Myocyte (in vitro differentiated cells): Measurements from ENCODE around the gene HEBP1. TPM values are rescaled to one million over a fixed set of nuclear protein-coding genes. Genes with fewer than 3 reads are reported as not detected.
"Not testable (repeated sequence)": the region's sequence is repeated elsewhere in the genome, so short reads cannot be mapped to it uniquely, and the experiment has no call there.

ENCODE experiments used
- DNase-seq: peaks from one replicate; pipeline ENCODE4 v3.0.0-alpha.2; 2012; ENCODE audit warnings: low read depth
- polyA plus RNA-seq: library from polyadenylated mRNA; unstranded; fragments of >200 nt; gene quantifications from one replicate; pipeline ENCODE4 v1.2.1, GENCODE V29; 2012; ENCODE audit warnings: missing spikeins
- total RNA-seq: library from RNA; depleted of rRNA; stranded (reverse); fragments of >200 nt; gene quantifications from 2 replicates; pipeline ENCODE4 v1.2.3, GENCODE V29; 2014

HEBP1 gene, protein sequence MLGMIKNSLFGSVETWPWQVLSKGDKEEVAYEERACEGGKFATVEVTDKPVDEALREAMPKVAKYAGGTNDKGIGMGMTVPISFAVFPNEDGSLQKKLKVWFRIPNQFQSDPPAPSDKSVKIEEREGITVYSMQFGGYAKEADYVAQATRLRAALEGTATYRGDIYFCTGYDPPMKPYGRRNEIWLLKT
- 3.5 and 5.9 TPM in 2 replicates for total RNA-seq
- polyA plus RNA-seq = 63.5 TPM

DNA sequence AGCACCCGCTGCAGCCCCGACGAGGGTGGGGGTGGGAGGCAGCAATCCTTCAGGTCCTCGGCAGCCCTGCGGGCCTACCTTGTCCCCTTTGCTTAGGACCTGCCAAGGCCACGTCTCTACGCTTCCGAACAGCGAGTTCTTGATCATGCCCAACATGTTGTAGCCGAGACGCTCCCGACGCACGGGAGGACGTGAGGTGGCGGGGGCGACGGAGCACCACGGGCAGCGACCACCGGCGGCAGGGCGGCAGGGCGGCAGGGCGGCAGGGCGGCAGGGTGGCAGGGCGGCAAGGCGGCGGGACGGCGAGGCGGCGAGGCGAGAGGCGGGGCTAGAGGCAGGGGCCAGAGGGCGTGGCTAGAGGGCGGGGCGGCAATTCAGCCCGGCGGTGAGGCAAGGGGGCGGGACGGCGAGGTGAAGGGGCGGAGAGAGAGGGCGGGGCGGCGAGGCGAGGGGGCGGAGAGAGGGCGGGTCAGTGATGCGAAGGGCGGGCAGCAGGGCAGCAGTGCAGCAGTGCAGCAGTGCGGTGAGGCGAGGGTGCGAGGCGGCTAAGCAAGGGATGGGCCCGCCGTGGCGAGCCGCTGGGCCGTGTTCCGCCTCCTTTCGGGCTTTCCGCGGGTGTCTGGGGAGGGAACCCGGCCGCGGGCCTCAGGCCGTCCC, at the start of gene HEBP1:
TSS of gene HEBP1 (minus strand) at position 307 of the 657 bp plus-strand sequence. CDS start at position 156, 151 bp downstream.
- peak; percentile 90 for DNase-seq

DNA sequence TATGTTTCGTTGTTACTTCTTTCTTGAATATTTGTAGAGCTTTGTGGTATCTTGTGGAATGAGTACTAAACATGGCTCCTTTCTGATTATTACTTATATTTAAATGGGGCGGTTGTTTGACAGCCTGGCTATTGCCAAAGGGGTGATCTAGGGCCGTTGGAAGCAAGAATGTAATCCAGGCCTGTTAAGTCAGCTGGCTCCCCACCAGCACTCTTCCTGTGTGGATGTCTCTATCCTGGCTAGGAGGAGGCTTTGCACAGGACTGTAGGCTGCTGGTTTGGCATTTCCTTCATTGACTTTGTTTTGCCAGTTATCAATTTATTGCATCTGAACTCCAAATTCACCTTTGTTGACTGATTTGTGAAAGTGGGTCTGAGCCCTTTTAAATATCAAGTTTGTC, 49.8 kb upstream of the HEBP1 start:
- no peak for DNase-seq

DNA sequence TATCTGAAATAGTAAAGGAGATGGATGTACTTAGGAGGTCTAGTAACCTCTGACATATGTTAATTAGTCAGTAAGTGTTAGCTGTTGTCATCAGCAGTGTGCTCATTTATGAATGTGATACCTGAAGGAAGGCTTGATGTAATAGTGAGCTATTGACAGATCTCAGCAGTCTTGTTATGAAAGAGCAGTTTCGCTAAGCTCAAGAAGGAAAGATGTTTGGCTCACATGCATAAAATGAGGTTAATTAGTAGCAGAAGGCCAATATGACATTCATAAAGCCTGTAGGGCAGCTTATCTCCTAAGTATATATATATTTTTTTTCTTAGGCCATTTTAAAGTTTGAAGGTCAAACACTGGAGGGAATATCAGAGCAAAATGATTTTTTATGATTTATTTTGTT, 46.9 kb upstream of the HEBP1 start:
- DNase-seq = no peak

DNA sequence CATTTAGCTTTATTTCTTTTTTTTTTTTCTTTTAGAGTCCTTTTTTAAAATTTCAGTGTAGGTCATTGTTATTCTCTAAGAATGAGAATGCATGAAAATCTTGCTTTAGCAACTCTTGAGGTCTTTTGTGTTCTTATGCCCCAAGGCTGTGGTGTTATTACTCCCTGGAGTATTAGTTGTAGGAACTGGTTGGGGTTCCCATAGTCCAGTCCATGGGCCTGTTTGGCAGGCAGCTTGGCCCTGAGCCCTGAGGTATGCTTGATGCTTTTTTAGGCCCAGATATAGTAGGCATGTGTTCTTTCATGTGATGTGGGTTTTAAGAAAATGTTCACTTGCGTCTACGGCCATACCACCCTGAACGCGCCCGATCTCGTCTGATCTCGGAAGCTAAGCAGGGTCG, 45.8 kb upstream of the HEBP1 start:
- no peak for DNase-seq

DNA sequence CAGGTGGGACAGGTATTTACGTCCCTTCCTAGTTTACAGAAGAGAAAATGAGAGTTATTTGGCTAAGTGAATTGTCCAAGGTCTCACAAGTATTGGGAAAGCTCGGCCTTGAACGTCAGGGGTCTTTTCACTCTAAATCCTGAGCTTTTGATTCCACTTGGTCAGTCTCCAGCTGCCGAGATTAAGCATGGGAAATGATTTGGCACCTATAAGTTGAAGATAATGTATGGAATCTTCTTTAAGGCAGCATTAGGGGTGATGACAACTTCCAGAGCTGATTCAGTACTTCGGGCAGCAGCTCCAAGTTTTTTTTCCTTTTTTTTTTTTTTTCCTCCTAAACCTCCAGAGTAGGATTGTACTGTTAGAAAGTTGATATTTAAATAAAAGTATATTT, 44.8 kb upstream of the HEBP1 start:
- no peak for DNase-seq

DNA sequence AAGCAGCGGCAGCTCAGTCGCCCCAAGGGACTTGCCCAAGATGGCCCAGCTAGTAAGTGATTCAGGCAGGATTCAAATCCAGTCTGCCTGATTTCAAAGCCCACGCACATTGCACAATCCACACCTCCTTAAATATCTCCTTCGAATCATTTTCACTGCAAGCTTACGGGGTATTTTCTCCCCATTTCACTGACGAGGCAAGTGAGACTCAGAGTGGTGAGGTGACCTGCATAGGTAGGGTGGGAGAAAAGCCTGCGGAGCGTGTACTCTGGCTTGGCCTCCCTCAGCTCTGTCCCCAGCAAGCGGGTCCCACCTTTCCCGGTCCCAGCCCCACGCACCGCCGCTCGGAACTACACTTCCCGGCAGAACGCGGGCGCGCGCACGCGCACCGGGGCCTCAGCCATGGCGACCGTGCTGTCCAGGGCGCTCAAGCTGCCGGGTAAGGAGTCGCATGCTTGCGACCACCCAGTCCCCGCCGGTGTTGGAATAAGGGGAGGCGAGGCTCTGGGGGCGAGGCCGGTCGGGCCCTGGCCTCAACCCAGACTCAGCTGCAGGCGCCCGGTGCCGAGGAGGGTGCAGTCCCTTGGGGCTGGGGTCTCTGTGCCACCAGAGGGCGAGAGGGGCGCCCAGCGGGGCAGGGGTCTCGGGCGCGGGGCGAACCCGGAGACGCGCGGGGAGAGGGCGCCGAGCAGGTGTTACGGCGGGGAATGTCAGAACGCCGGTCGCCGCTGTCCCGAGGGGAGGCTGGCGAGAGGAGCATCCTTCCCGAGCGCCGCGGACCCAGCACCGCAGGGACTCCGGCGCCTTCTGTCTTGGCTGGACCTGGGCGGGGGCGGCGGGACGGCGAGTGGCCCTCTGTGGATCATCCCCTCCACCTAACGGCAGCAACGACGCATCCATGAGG, 44.2 kb upstream of the HEBP1 start, which contains the start of gene FAM234B:
TSS of gene FAM234B (plus strand) at position 380 of the 904 bp plus-strand sequence. CDS start at position 403, 23 bp downstream.
- peak; percentile 74 for DNase-seq

DNA sequence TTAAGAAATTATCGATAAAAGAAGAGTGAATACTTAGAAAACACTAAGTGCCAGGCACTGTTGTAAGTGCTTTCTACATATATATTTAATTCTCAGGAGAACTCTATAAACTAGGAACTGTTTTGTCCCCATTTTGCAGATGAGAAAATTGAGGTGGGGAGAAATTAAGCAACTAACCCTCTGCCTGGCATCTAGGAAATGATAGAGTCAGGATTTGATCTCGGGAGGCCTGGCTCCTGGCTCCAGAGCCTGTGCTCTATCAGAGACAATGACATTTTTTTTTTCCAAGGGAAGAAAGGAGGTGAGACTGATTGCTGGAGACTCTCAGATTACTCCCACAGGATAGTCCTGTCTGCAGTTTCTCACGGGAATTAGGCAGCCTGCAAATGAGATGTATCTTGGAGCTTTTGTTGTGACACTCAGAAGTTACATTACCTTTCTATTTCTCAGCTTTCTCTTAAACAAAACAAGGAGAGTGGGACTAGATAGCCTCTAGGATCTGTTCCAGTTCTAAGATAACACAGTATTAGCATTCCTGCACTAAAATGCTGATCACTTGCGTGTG, 42.7 kb upstream of the HEBP1 start:
- no peak for DNase-seq

DNA sequence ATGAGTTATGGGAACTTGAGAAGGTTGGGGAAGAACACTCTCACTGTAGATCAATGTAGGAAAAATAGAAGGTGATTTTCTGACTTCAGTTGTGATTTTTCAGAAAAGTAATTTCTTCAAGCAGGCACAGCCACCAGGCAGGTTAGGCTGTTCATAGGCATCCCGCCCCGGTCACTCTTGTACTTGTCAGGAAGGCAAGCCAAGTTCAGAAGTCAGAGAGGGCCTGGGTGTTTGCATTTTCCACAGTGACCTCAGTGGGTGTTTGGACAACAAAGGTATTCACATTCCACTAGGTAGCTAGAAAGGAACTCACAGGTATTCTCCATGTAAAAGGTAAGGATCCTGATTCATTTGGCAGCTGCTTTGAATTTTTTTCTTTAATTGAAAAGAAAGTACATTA, 41.2 kb upstream of the HEBP1 start:
- no peak for DNase-seq

DNA sequence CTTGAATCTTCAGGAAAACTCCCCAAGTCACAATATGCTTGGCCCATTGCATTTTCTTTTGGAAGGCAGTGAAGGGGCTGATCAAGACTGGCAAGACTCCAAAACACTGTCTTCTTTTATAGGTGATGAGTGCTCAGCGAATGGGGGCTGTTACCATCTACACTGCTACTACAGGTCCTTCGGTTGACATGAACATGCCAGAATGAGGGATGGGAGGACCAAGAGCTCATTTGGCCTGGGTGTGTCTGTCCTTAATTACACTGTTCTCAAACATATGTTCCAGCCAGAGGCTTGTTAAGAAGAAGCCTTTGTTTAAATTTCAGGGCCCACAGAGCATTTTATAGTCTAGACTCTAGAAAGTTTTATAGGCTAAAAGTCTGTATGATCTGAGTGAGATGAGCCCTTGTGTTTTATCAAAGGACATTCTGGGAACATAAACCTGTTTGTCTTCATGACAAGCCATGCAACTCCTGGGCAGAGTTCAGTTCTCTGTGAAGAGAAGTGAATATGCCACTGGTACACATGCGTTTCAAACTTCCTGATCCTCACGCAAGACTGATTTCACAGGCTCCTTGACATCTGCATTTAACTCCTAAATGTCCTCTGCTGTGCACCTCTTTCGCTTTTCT, 39.4 kb upstream of the HEBP1 start:
- DNase-seq = no peak

DNA sequence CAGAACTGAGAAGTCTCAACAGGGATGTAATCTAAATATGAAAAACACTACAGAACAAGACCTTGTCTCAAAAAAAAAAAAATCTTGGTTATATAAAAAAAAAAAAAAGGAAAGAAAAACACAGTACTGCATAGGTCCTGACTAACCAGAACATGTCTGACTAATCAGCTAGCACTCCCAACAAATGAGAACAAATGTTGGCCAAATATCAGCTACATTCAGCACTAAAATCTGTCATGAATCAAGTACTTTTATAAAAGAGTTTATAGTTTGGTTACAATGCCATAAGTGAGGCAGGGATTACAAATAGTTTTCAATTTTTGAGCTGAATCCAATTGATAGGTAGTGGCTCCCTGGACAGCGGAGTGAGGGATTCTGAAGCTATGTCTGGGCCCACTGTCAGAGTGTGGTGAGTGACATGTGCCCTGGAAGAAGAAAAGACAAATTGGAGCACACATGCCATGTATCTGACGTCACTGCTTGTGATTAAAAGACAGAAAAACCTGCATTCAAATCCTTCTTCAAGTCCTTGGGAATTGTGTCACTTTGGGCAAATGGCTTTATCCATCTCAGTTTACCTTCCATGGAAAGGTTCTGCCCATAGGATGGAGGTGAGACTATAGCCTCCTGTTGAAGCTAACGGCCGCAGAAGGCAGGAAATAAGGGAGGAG, 38.6 kb upstream of the HEBP1 start:
- DNase-seq = peak; percentile 28

DNA sequence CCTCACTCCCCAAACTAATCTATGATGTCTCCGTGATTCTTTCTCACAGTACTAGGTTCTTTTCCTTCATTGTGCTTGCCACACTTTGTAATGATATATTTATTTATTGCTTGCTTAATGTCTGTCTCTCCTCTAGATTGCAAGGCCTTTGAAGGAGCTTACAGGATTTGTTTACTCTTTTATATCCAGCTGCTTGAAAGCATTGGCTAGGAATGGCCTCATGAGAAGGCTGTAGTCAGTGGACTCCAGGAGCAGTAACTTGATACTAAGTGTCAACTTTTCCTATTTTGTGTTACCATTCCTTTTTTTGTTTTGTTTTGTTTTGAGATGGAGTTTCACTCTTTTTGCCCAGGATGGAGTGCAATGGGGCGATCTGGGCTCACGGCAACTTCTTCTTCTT, 36.8 kb upstream of the HEBP1 start:
- peak; percentile 14 for DNase-seq

DNA sequence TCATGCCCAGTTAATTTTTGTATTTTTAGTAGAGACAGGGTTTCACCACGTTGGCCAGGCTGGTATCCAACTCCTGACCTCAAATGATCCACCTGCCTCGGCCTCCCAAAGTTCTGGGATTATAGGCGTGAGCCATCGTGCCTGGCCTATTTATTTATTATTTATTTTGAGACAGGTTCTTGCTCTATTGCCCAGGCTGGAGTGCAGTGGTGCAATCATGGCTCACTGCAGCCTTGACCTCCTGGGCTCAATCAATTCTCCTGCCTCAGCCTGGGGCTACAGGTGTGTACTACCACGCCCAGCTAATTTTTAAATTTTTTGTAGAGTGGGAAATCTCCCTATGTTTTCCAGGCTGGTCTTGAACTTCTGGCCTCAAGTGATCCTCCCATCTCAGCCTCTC, 35.3 kb upstream of the HEBP1 start:
- DNase-seq = not testable (repeated sequence)

DNA sequence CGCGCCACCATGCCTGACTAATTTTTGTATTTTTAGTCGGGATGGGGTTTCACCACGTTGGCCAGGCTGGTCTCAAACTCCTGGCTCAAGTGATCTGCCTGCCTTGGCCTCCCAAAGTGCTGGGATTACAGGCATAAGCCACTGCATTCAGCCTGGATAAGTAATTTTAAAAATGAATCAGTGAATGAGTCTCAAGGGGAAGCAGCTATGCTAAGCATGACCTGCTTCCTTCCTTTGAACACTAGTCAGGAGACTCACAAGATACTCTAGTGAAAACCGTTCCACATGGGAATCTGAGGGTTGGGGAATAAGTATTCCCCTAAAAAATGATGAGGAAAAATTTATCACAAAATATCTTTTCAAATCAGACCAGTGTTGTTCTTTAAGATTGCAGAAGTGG, 33.4 kb upstream of the HEBP1 start:
- peak; percentile 20 for DNase-seq

DNA sequence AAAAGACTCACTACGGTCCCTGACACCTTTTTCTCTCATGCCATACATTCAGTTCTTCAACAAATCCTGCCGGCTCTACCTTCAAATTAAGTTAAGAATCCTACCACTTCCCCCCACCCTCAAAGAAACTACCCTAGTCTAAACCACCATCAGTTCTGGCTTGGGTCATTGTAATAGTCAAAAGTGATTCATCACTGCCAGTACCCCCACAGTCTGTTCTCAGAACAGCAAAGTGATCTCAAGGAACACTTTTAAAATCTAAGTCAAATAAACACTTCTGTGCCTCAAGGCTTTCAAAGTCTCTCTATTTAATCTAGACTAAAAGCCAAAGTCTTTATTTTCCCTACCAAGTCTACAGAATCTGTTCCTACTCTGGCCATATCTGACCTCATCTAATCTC, 32.1 kb upstream of the HEBP1 start:
- DNase-seq = no peak

DNA sequence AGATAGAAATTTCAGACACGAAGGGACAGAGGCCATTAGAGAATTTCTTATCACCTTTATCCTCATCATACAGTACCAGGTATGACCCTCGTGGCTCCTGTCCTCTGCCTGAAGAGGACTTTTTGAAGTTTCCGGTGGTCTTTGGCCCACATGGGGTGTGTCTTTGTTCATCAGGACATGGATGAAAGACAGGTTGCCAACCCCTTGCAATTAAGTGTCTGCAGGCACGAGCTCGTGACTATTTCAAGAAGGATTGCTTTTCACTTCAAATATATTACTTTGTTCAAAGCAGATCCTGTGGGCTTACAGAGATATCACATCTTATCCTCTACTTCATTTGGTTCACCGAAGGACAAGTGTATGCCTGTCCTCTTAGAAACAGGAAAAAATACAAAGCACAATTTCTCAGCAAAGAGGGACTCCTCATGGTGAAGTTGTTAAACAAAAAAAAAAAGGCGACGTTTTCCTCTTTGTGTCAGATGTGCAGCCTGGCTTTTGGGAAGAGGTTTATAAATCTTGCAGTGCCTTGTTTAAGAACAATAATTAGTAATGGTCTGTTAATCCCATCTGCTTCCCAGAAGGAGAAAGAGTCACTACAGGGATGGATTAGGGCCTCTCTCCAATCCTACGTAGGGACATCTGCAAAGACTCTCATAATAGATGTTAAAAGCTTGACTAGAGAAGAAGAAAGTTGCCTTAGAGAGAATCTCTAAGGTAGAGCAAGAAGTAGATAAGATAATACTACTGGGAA, 30.7 kb upstream of the HEBP1 start:
- no peak for DNase-seq

DNA sequence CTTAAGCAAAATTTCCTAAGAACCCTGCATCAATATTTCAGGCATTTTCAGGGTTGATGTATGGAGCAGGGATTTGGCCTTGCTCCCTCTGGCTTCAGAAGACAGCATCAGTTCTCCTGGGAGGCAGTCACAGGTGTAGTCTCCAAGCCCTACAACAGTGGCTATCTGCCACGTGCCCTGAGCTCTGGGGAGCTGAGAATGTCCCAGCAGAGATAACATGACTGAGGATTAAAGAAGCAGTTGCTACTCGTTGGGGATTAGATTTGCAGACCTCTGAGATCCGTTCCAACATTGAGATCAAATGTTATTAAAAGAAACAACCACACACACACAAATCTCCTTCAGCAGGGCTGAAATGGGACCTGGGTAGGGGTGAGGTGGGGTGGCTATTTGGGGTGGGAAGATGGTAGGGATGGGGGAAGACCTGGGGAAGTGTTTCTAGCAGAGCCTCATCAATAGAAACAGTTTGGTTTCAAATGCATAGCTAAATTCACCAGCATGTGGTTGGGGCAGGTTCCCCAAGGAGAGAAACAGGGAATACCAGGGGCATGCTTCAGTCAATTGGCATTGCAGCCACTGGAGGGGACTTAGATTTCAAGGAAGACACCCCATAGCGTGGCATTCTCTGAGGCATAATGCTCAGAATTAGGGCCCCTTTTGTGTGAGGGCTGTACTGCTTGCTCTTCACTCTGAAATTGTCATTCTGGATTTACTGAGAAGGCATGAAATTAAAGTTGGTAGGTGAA, 28.9 kb upstream of the HEBP1 start:
- DNase-seq = peak; percentile 67

DNA sequence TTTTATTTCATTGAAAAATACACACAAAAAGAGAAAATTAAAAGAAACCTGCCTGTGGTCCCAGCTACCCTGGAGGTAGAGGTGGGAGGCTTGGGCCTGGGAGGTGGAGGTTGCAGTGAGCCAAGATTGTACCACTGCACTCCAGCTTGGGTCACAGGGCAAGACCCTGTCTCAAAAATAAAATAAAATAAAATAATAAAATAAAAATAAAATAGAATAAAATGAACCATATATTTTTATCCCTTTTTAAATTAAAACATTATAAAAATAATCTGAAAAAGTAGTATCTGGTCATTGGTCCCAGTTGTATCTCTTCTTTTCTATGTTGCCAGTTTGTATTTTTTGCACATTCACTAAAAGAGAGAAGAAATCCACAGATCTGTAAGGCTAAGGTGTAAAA, 27.4 kb upstream of the HEBP1 start:
- DNase-seq = no peak

DNA sequence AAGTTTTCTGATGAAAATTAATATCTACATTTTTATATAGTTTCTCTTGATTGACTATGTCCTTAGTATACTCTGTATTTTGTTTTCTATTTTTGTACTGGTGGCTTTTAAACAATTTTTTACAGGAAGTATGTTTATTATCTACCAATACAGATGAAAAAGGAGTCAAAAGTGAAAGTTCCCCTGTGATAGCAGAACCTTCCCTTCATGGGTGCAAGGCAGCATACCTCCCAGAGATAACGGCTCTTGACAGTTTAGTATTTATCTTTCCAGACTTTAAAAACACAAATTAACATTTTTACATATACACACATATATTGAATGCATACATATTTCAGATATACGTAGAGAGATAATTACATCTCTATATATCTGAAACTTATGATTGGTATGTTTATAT, 27.0 kb upstream of the HEBP1 start:
- DNase-seq = no peak

DNA sequence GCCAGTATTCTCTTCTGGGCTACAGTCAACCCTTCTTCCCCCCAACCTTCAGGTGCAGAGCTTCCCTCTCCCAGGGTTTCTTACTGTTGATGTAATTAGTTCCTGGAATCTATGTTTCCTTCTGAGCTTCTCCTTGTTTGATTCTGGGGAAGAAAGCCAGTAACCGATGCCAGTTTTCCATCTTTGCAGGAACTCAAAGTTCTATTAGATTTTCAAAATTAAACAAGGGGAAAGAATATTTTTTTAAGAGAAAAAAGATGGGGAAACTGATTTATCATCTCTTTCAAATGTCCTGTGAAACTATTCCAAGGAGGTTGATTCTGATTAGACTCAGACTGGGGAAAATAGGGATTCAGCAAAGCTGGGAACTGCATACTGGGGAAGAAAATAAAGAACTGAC, 26.2 kb upstream of the HEBP1 start:
- no peak for DNase-seq
